Measurements from ENCODE around the gene RAI1.

- TF ChIP-seq POLR2A (IDR thresholded peaks at IDR 0.05) (no peak), CTCF (IDR thresholded peaks at IDR 0.05) (no peak), EP300 (IDR thresholded peaks at IDR 0.05) (no peak)
Measured at GRCh38 chr17:17645961-17646360, 35.3 kb upstream of the RAI1 start.

Data from ovary (tissue), 3 donors.